Cardiac fibroblast (primary cell): ENCODE data around the gene DXO.

Experiments
- DNase-seq, 2 donors: peaks; one replicate each; pipeline versions ENCODE4 v3.0.0 to v3.0.0-alpha.2; 2010; ENCODE audit warnings: low read depth in 2 of 2
- H3K4me3 ChIP-seq, 2 donors: replicated peaks in 1 of 2; 1 replicate in 1 of 2; 2 replicates in 1 of 2; pipeline ENCODE4 v1.5.1; 2011; ENCODE audit warnings: low read depth in 2 of 2, low read length in 2 of 2, mild to moderate bottlenecking in 2 of 2, moderate library complexity in 1 of 2
- TF ChIP-seq, protein P1 (sequence below): IDR thresholded peaks from one replicate; pipeline ENCODE4 v1.5.1; 2011; ENCODE audit warnings: low read depth, mild to moderate bottlenecking, low read length, inconsistent platforms

DXO gene

DNA sequence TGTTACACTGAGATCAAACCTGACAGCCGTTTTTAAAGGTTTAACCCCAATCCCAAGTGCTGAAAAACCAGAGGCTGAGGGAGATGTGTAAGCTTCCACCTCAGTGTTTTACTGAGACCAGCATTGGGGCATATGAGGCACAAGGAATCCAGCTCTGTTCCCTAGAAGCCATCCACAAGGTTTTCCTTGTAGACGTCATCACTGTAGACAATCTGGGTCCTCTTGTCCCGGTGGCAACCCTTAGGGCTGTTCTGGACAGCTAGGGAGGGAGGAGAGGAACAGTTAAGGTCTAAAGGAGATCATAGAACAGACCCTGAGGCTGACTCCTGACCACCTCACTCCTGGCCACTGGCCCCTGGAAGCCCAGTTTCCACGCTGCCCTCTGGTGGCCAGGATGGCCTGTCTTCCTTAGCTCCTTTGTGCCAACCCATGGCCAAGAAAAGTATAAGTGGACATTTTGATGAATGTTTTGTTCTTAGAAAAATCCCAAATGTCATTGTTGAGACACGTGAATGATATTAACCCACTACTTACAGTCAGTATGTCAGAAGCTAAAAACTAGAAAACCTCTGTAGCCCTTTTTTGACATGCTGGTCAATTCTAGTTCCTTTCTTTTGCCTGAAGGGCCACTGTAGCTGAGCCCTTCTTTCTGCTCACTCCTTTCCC lies 19.7 kb downstream of the DXO start:
- peak; percentile 74 to 77 for DNase-seq
- TF ChIP-seq, protein P1, sequence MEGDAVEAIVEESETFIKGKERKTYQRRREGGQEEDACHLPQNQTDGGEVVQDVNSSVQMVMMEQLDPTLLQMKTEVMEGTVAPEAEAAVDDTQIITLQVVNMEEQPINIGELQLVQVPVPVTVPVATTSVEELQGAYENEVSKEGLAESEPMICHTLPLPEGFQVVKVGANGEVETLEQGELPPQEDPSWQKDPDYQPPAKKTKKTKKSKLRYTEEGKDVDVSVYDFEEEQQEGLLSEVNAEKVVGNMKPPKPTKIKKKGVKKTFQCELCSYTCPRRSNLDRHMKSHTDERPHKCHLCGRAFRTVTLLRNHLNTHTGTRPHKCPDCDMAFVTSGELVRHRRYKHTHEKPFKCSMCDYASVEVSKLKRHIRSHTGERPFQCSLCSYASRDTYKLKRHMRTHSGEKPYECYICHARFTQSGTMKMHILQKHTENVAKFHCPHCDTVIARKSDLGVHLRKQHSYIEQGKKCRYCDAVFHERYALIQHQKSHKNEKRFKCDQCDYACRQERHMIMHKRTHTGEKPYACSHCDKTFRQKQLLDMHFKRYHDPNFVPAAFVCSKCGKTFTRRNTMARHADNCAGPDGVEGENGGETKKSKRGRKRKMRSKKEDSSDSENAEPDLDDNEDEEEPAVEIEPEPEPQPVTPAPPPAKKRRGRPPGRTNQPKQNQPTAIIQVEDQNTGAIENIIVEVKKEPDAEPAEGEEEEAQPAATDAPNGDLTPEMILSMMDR, result peak; percentile 87
- no peak overlapping the region for H3K4me3 ChIP-seq

DNA sequence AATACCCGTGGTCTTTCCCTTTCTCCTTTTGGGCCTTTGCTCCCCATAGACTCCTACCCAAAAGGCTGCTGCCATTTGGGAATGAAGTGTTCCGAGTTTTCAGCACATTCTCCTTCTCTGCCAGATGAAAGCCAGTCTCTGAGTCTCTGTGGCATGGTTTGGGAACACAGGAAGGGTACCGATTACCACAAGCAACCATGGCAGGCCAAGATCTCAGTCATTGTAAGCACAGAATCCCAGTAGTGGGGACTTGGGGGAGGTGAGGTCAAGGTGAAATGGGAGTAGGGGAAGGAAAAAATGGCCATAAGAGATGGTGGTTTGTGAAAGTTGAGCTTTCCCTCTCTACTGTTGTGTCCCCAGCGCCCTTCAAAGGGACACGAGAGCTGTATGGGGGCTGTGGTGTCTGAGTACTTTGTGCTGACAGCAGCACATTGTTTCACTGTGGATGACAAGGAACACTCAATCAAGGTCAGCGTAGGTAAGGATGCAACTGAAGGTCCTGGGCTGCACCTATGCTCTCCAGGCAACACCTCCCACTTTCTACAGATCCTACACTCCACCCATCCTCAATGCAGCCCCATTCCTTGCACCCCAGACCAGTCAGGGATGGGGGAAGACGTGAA lies 21.9 kb downstream of the DXO start:
- TF ChIP-seq, protein P1, result no peak
- DNase-seq, result no peak
- no peak overlapping the region for H3K4me3 ChIP-seq

DNA sequence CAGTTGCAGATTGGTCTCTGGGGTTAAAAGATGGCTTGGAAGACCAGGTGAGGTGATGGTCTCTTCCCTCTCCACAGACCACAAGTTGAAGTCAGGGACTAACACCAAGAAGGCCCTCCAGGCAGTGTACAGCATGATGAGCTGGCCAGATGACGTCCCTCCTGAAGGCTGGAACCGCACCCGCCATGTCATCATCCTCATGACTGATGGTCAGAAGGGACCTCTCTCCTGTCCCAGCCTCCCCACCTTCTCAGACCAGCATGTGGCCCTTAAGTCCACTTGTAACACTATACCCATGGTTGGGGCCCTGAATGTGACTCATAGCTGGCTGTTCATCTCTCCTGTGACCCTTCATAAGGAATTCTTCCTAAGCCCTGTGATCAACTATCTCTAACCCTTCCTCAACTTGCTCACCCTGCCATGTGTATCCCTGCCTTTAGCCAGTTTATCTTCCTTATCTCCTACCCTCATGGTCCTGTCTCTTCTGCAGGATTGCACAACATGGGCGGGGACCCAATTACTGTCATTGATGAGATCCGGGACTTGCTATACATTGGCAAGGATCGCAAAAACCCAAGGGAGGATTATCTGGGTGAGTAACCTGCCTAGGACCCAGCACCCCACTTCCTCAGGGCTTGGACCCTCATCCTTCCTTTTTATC lies 23.1 kb downstream of the DXO start:
- TF ChIP-seq, protein P1, result no peak
- no peak overlapping the region for H3K4me3 ChIP-seq
- DNase-seq, result peak in 1 of 2 donors; percentile 69

DNA sequence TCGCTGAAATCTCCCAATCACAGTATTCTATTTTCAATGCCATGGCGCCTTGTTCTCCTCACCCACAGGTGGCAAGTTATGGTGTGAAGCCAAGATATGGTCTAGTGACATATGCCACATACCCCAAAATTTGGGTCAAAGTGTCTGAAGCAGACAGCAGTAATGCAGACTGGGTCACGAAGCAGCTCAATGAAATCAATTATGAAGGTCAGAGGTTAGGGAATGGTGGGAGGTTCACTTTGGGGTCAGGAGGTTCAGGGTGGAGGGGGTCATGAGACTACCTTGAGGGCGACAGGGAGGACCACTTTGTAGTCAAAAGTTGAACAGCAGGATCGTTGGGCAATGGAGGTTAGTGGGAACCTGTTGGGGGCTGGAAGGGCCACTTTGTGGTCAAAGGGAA lies 23.6 kb downstream of the DXO start:
- DNase-seq, result no peak
- H3K4me3 ChIP-seq, result no peak overlapping the region
- TF ChIP-seq, protein P1, result no peak

DNA sequence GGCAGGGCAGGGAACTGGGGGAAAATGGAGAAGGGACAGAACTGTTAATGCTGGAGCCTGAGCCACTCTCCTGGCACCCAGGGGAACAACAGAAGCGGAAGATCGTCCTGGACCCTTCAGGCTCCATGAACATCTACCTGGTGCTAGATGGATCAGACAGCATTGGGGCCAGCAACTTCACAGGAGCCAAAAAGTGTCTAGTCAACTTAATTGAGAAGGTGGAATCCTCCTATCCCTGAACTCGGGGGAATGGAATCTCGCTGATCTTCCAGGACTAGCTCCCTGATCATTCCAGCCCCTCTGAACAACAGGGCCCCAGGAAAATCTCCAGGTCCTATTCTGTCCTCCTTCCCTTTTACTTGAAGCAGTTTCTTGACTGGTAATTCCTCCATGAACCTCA lies 24.1 kb downstream of the DXO start:
- DNase-seq, result no peak
- no peak overlapping the region for H3K4me3 ChIP-seq
- TF ChIP-seq, protein P1, result no peak

DNA sequence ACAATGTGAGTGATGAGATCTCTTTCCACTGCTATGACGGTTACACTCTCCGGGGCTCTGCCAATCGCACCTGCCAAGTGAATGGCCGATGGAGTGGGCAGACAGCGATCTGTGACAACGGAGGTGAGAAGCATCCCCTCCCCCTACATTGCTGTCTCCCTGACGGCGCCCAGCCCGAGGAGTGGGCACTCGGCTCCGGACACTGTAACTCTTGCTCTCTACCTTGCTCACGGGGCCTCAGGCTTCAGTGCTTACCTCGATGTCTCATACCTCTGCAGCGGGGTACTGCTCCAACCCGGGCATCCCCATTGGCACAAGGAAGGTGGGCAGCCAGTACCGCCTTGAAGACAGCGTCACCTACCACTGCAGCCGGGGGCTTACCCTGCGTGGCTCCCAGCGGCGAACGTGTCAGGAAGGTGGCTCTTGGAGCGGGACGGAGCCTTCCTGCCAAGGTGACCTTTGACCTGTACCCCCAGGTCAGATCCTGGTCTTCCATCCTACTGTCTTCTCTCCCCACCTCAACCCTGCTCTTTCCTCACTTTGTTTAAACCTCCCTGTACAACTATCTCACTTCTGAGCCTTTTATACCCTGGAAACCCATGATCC lies 24.8 kb downstream of the DXO start:
- DNase-seq, result no peak
- no peak overlapping the region for H3K4me3 ChIP-seq
- TF ChIP-seq, protein P1, result no peak
